GM12873 (cell line): ENCODE measurements around the gene LASP1.

Experiments
- CTCF ChIP-seq: IDR thresholded peaks from 2 replicates; pipeline ENCODE4 v1.5.1; 2012; ENCODE audit warnings: low read depth, mild to moderate bottlenecking, moderate library complexity, low read length, control low read depth; ENCODE audit not compliant: insufficient read depth; ENCODE audit errors: missing control alignments

The LASP1 gene

GRCh38 chr17:38872671-38873385 is 3.0 kb downstream of the LASP1 start:
- TF ChIP-seq CTCF, result no peak

GRCh38 chr17:38873640-38874380 is 4.0 kb downstream of the LASP1 start:
- TF ChIP-seq CTCF, result no peak

GRCh38 chr17:38874505-38875400 is 4.9 kb downstream of the LASP1 start:
- TF ChIP-seq CTCF, result no peak

- no peak for TF ChIP-seq CTCF
These were observed 5.7 kb downstream of the LASP1 start for GRCh38 chr17:38875477-38876075.

- TF ChIP-seq CTCF, result no peak
These were observed 7.4 kb downstream of the LASP1 start for GRCh38 chr17:38877130-38877851.

GRCh38 chr17:38879878-38880665 is 10.2 kb downstream of the LASP1 start:
- TF ChIP-seq CTCF, result no peak
